HG03565 (cell line): Measurements from ENCODE around the gene ZNF322.

Source experiments
- ATAC-seq: cut with Tn5 transposase; IDR thresholded peaks from one replicate; pipeline ENCODE4 v1.9.1; 2021; ENCODE audit warnings: mild to moderate bottlenecking, moderate library complexity; ENCODE audit not compliant: unreplicated experiment

Gene ZNF322

DNA sequence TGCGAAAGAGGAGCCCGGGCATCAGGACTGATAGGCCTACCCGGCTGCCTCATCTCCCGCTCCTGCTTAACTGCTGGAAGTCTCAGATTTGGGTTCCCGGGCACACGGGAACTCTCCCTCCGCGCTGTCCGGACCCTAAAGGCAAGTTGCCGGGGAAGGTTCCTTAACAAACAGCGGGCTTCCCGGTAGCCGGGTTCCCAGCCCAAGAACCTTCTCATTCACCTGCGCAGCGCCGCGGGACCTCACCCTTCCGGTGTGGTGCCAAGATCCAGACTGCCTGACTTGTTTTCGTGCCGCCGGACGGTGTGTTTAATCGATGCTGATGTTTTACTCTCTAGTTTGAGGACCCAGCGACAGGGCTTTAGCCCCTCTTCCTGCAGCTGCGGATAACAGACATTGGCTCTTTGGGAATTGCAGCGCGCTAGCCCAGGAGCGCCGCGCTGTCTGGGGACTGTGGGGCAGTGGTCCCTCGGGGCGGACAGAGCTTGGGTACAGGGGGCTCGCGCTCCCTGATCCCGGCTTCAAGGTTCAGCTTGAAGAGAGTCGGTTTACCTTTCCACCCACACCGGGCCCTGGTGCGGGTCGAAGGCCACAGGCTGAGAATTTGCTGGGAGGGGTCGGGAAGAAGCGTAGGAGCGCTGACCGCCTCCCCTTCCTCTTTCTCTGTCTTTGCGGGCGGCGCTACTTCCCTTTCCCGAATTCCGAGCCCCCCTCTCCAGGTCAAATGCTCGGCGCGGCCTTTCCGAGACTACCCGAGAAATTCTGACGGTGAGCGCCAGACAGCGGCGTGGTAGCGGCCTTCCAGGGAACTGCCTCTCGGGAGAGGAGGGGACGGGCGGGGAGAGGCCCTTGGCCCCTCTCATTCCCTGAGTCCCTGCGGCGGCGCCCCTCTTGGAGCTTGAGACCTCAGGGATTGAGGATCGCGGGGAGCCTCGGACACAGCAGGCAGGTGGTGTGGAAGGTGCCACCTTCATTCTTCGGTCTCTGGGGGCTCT, 45.6 kb downstream of the ZNF322 start:
- no peak for ATAC-seq

DNA sequence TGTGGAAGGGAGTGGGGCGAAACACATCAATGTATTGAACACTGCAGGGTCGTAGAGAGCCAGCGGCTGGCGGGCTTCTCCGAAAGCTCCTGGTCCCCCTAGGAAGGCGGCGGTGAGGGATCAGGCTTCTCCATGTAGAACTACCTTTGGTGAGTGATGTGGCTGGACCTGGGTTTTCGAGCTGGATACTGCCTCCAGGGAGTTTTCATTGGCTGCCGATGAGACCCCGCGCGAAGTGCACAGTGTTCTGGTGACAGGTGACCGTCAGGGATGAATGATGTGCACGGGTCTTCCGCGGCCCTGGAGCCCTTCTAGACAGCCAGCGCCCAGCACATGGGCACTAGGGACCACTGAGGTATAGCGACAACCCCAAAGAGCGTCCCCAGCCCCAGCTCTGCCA, 46.3 kb downstream of the ZNF322 start:
- ATAC-seq, result no peak

DNA sequence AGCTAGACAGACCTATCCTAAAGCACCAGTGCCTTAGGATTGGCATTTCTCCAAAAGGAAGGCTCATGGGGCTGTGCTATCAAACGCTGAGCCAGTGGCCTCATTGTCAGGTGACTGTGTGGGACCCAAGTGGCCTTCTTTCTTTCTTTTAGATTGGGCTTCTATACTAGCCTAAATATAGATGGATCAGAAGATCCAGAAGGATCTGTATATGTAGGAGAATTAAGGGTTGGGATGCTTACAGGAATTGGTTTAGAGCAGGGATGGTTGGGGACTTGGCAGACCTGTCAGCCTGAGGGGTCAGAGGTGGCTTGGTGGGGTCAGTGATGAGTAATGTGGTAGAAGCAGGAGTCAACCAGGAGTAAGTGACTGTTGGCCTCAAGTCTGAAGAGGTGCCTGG, 47.9 kb downstream of the ZNF322 start:
- ATAC-seq, result no peak

DNA sequence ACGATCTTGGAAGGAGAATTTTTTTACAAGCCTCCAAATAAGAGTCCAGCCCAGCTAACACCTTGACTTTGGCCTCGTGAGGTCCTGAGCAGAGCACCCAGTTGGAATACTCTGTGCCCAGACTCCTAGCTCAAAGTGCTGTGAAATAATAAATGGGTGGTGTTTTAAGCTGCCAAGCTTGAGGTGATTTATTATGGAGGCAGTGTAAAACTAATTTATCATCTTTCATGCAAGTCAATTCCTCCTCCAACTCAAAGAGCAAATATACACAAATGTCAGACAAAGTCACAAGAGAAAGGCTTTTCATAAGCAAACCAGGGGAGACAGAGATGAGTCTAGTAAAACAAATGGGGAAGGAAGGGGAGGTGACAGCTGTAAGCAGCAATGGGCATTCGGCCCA, 50.1 kb downstream of the ZNF322 start:
- no peak for ATAC-seq

DNA sequence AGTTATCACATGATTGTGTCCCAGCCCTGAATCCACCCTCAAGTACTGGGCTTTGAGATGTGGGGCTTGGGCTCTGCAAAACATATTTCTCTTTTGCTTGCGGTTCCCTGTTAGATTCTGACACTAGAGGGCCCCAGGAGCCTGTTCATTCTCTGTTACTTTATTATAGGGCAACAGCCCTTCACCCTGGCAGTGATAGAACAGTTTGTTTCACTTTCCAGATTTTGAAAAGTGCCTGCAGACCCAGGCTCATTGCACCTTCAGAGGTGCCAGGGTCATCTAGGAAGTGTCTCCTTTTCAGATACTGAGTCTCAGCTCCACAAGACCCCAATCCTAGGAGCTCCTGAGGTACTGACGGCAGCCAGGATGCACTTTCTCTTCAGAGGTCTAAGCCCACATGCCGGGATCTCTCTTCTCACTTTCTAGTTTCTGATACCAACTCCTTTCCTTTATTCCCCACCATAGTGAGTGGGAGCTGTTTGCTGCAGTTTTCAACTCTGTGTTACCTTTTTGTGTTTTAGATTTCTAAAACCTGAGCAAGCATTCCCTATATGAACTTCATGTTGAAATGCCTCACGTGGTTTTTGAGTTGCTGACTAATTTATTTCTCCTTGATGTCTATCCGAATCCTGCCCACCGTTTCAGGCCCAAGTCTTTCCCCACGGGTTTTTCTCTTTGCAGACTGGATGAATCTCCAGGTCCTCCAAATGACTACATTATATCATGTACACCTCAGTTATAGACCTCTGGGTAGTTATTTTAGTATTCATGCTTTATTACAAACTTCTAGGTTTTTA, 51.9 kb downstream of the ZNF322 start:
- ATAC-seq, result no peak

DNA sequence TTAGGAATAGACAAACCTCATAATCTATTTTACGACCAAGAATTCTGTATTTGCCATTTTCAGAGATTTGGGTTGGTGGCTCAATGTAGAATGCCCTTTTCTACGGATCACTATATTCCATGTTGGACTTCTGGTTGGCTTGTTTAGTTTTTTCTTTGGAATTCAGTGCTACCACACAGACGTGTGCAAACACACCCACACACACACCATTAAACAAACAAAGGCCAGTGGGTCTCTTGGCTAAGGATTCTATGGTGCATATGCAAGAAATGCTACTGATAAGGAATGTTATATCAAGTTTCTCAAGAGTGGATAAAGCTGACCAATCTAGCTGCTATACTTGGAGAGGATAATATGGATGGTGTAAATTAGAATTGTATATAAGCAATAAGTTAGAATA, 54.7 kb downstream of the ZNF322 start:
- ATAC-seq, result no peak

DNA sequence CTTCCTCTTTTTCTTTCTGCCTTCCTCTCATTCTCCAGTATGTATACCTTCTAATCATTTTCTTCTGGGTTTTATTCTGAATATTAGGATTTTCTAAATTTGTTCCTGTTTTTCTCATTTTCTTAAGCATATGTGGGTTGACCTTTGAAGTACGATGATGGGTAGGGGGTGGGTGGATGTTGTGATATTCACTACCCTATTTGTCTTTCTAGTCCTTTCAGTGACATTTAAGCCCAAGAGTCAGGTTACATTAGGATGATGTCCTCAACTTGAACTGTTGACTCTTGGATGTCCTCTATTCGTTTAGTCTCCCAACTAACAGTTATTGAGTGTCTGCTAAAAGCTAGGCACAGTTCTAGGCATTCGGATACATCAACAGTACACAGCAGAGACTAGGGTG, 55.5 kb downstream of the ZNF322 start:
- no peak for ATAC-seq

DNA sequence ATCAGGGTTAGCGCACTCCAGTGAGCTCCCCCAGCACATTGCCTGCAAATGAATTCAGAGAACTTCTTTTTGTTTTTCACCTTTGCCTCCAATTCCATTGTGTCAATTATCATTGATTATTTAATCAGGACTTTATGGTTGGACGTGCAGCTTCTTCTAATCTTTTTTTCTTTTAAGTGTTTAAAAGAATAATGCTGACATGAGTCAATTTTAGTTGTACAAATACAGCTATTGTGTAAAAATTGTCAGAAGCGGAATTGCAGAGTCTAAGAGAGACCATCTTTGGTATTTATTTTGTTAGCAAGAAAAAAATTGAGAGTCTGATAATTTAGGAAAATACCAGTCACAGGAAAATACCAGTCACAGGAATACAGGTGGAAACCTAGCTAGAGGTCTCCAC, 57.3 kb downstream of the ZNF322 start:
- no peak for ATAC-seq

DNA sequence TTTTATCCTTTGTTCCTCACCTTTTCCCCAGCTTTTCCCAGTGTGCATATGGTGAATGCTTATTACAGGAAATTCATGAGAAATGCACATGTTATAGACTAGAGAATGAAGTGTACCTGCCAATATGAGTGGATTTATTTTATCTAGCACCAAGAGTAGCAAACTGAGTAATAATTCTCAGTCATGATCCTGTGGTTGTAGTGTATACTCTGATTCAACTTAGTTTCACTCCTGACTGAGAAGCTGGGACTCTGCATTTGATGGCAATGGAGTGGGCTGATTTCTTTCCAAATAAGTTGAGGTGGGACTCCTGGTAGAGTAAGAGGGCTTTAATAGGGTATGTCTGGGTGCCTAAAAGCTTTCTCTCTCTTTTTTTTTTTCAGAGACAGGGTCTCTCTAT, 58.8 kb downstream of the ZNF322 start:
- no peak for ATAC-seq

DNA sequence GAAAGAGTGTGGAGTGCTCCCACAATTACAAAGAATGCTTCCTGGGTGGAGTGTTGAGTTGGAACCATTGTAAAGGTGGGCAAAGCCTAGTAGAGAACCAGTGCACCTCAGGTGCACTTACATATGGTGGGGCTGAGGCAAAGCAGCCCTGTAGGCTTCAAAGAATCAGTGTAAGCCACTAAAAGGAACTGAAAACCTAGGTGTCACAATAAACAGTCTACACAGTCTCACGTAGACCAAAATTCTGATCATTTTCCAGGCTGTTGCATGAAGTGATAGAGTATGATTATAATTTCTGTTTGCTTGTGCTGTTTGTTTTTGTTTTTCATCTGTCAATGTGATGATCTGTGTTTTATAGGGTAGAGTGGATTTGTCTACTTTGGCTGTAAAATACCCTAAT, 60.0 kb downstream of the ZNF322 start:
- no peak for ATAC-seq

DNA sequence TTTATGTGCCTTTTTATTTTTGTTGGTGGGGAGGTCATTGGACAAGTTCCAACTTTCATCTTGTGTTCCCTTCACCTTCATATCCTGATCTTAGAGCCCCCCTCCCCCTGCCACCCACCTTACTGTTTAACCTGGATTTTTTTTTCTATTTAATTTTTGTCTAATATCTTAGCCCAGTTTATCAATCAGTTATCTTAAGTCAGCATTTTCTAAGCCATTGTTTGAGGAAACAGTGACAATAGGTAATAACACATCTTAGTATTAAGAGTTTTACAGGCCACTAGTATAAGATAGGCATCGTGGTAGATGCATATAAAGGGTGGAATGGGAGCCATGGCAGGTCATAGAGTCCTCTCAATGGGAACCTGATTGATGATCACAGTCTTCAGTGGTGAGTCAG, 60.4 kb downstream of the ZNF322 start:
- no peak for ATAC-seq

DNA sequence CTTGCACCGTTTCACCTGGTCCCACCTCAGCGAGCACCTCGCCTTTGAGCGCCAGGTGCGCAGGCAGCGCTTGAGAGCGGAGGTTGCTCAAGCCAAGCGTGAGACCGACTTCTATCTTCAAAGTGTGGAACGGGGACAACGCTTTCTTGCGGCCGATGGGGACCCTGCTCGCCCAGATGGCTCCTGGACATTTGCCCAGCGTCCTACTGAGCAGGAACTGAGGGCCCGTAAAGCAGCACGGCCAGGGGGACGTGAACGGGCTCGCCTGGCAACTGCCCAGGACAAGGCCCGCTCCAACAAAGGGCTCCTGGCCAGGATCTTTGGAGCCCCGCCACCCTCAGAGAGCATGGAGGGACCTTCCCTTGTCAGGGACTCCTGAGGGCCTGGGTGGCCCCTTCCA, 61.3 kb downstream of the ZNF322 start:
- no peak for ATAC-seq

DNA sequence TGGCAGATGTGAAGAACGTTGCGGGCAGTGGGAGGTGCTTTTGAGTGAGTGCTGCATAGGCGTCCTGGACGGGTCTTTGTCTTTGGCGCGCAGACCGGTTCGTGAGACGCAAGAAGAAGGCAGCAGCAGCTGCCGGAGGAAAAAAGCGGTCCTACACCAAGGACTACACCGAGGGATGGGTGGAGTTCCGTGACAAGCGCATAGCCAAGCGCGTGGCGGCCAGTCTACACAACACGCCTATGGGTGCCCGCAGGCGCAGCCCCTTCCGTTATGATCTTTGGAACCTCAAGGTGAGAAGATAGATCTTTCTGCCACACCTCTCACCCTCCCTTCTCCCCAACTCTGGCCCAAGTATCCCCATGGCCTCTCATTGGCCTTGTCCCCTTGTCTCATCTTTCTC, 61.7 kb downstream of the ZNF322 start:
- ATAC-seq, result no peak

DNA sequence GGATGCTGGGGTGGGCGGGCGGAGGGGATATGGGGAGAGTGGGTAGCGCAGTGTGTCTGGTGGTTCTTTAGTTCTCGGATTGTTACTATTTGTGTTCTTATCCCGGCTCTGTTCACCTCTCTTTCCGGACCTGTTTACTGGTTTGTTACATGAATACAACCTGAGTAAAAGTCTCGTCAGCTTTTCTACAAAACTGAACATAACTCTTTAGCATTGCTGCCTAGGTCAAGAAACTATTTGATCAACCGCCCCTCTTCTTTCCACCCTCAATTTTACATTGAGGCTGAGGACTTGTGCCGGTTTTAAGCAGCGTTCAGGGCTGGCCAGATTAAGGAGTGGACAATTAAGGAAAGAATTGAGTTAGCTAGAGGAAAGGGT, 62.2 kb downstream of the ZNF322 start:
- no peak for ATAC-seq

DNA sequence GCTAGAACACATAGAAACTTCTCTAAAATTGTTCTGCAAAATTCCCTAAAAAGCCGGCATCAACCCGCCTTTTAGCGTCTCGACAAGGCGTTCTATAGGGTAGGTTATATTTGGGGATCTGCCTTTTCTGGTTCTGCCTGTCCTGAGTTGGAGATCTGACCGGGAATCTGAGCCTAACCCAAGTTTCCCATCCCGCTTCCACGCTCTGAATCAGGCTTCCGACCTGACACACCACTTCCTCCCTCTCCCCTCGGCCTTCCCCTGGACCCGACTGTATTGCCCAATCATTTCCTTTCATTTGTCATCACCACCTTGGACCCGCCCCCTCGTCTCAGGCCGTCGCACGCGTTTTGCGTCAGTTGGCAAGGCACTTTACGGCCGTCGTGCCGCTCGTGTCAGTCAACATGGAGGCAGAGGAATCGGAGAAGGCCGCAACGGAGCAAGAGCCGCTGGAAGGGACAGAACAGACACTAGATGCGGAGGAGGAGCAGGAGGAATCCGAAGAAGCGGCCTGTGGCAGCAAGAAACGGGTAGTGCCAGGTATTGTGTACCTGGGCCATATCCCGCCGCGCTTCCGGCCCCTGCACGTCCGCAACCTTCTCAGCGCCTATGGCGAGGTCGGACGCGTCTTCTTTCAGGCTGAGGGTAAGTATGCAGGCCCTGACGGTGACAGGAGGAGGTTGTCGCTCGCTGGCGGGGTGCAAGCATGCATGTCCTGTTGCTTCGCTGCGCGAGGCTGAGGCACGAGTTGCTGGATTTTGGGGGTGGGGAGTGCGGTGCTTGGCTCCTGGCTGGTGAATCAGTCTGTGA, 62.8 kb downstream of the ZNF322 start, which contains the start of gene ABT1:
Gene ABT1 (plus strand): TSS at position 375 of the 810 bp plus-strand sequence. CDS start 30 bp downstream, at position 405.
- peak; percentile 47 for ATAC-seq

DNA sequence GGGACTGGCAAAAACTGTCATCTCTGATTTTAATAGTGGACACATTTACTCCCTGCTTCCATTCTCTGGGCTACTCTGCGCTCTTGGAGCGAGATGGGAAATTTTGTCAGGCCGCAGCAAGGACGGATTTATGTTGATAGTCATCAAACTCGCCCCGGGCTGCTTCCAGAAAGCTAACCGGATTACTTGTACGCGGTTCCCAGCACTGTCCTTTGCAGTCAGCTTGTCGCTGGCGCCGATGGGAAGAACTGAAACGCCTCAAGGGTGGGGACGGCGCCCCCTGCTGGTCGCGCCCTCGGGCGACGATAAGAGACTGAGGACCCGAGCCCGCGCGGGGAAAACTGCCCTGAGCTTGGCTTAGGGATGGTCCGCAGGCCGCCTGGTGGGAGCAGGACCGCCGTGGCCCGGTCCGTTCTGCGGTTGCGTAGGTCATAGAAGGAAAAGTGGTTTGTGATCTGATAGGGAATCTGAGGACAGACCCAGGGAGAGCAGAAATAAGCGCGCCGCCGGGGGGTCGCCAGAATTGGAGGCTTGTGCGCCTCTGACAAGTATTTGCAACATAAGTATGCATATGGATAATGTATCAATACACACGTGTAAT, 63.8 kb downstream of the ZNF322 start:
- peak; percentile 55 for ATAC-seq

DNA sequence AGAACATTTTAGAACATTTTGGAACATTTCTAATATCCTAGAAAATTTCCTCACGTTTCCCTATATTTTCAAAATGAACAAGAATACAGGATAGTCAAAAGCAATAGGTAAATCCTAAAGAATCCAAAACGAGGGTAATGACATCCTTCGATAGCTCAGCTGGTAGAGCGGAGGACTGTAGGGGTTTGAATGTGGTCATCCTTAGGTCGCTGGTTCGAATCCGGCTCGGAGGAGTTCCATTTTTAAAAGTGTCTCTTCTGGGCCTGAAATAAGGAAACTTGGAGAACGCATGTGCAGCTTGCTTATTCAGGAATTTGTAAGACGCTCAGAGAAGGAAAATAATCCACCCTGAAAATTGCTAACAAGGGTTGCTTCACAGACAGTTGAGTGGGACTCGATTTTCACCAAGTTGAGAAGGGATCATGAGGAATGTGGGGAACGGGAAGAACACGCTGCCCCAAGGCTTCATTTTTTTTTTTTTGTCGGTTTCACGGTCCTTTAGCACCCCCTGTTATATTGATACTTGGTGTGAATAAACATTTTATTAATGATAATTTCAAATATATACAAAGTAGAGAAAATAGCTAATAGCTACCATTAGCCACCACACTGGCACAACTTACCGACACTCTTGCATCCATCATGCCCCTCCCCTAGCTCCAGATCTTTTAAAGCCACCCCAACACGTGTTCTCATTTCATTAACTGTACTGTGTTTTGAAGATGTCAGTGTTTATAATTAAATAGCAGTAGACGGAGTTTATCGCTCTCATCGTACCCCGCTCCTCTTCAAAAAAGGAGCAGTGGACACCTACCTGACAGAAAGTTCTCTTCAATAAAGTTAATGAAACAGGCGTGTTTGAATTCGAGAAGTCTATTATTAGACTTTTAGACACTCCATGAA, 64.6 kb downstream of the ZNF322 start:
- ATAC-seq, result no peak

DNA sequence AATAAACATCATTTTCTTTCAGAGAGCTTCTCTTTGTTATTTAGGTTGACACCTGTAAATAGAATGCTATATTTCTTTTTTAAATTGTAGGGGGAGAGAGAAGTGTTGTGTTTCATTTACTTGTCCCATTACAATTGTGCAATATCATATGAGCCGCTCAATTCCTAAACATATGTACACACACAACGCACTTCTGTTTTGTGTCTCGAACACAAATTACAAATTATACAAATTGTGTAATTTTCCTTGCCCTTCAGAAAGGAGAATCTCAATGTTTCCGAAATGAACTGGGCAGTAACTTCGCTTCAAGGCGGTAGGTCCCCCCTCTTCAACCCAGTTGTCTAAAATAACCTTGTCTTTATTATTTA, 65.4 kb downstream of the ZNF322 start:
- ATAC-seq, result no peak

DNA sequence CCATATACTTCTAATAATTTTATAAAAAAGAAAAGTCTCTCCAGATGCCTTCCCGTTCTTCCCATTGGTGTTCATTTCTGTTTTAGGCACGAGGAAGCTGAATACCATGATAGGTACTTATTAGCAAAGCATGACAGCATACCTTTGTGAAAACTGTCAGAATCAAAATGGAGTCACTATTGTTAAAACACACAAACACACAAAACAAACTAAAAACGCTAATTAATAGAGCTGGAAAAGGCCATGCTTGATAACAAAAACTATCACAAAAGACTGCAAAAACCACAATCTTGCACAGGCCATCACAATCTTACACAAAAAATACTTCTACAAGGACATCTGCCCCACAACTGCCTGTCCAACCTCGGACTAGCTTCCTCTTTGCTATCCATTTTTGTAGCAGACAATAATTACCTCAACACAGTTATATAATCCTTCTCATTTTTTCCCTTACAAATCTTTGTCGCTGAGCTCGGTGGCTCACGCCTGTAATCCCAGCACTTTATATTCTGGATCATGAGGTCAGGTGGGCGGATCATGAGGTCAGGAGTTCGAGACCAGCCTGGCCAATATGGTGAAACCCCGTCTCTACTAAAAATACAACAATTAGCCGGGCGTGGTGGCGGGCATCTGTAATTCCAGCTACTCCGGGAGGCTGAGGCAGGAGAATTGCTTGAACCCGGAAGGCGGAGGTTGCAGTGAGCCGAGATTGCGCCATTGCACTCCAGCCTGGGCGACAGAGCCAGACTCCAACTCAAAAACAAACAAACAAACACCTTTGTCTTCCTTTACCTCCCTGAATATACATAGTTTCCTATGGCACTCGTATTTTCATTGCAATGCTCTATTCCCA, 66.0 kb downstream of the ZNF322 start:
- no peak for ATAC-seq
